Prostate gland (tissue), 2 donors: ENCODE measurements around the gene SPEN.

Experiments
- CTCF ChIP-seq, 4 experiments: fragments of 200-600 bp in 2 of 4; fragments of 450-650 bp in 2 of 4; sonication (generic) in 2 of 4; IDR thresholded peaks; 1 replicate in 3 of 4; 2 replicates in 1 of 4; pipeline ENCODE4 v1.5.1; 2016 to 2019; ENCODE audit warnings: antibody characterized with exemption in 4 of 4, mild to moderate bottlenecking in 2 of 4, moderate library complexity in 2 of 4
- POLR2A ChIP-seq: fragments of 450-650 bp; IDR thresholded peaks from one replicate; pipeline ENCODE4 v1.6.1; 2016; ENCODE audit warnings: antibody characterized with exemption, mild to moderate bottlenecking

GRCh38 chr1:15963363-15963967, 116.0 kb downstream of the SPEN start:
- TF ChIP-seq CTCF (IDR thresholded peaks at IDR 0.05) = no peak
- no peak for TF ChIP-seq POLR2A
